HL-60 (cell line): ENCODE data around the gene SSNA1.

Experiments
- DNase-seq, 2 experiments: peaks; one replicate each; pipeline ENCODE4 v3.0.0-alpha.2; 2010 to 2020; ENCODE audit warnings: low read depth in 1 of 2, low spot score in 1 of 2
- H3K27ac ChIP-seq: fragments of 250-450 bp; sonication (Bioruptor Pico); replicated peaks from 2 replicates; pipeline ENCODE4 v1.5.1; 2020; ENCODE audit warnings: mild to moderate bottlenecking, moderate library complexity
- H3K27me3 ChIP-seq: fragments of 250-450 bp; sonication (Bioruptor Pico); 2 replicates; pipeline ENCODE4 v1.5.1; 2021; ENCODE audit warnings: mild to moderate bottlenecking, moderate library complexity; ENCODE audit not compliant: insufficient read depth, poor library complexity, severe bottlenecking
- H3K4me3 ChIP-seq: replicated peaks from 2 replicates; pipeline ENCODE4 v1.5.1; 2011; ENCODE audit warnings: mild to moderate bottlenecking, control low read depth, low read length; ENCODE audit not compliant: insufficient read depth
- CTCF ChIP-seq: IDR thresholded peaks from one replicate; pipeline ENCODE4 v1.5.1; 2011; ENCODE audit warnings: low read length, control low read depth, inconsistent platforms; ENCODE audit not compliant: insufficient read depth
- GABPA ChIP-seq: IDR thresholded peaks from 2 replicates; pipeline ENCODE4 v1.6.1; 2012; ENCODE audit warnings: low read depth
- POLR2AphosphoS5 ChIP-seq: IDR thresholded peaks from 2 replicates; pipeline ENCODE4 v1.6.1; 2012; ENCODE audit warnings: low read depth
- REST ChIP-seq: IDR thresholded peaks from 2 replicates; pipeline ENCODE4 v1.6.1; 2012; ENCODE audit warnings: low read depth; ENCODE audit not compliant: insufficient replicate concordance
- SPI1 ChIP-seq: IDR thresholded peaks from 2 replicates; pipeline ENCODE4 v1.6.1; 2012; ENCODE audit warnings: low read depth, mild to moderate bottlenecking, borderline replicate concordance

SSNA1 gene

GRCh38 chr9:137190315-137190856 is 1.9 kb downstream of the SSNA1 start:
- no peak for DNase-seq
- TF ChIP-seq GABPA (no peak), POLR2AphosphoS5 (no peak), SPI1 (no peak), CTCF (no peak), REST (no peak)
- Histone ChIP-seq H3K27ac (peak overlapping the region; percentile 73; the same call in 1 of the 2 replicates), H3K27me3 (no peaks in the 10 kb centered on the region), H3K4me3 (no peak overlapping the region)

GRCh38 chr9:137191245-137191644 is 2.8 kb downstream of the SSNA1 start:
- no peak for DNase-seq
- Histone ChIP-seq H3K27me3 (no peaks in the 10 kb centered on the region), H3K27ac (no peak overlapping the region), H3K4me3 (no peak overlapping the region)
- TF ChIP-seq GABPA (no peak), CTCF (no peak), SPI1 (no peak), POLR2AphosphoS5 (no peak), REST (no peak)

- Histone ChIP-seq H3K27ac (no peak overlapping the region), H3K27me3 (no peaks in the 10 kb centered on the region), H3K4me3 (no peak overlapping the region)
- no peak for DNase-seq
- TF ChIP-seq CTCF (no peak), GABPA (no peak), POLR2AphosphoS5 (no peak), SPI1 (no peak), REST (no peak)
These were observed 3.4 kb downstream of the SSNA1 start for GRCh38 chr9:137191691-137192447.
